GM12874 (cell line): ENCODE results near the gene SLC5A11.

Source experiments
- TF ChIP-seq, protein P1 (sequence below): IDR thresholded peaks from 2 replicates; pipeline ENCODE4 v1.5.1; 2011; ENCODE audit warnings: low read depth, mild to moderate bottlenecking, control low read depth, low read length, moderate library complexity; ENCODE audit not compliant: insufficient read depth

SLC5A11 gene

GRCh38 chr16:24854607-24855171 lies 8.9 kb downstream of the SLC5A11 start:
- TF ChIP-seq, protein P1, sequence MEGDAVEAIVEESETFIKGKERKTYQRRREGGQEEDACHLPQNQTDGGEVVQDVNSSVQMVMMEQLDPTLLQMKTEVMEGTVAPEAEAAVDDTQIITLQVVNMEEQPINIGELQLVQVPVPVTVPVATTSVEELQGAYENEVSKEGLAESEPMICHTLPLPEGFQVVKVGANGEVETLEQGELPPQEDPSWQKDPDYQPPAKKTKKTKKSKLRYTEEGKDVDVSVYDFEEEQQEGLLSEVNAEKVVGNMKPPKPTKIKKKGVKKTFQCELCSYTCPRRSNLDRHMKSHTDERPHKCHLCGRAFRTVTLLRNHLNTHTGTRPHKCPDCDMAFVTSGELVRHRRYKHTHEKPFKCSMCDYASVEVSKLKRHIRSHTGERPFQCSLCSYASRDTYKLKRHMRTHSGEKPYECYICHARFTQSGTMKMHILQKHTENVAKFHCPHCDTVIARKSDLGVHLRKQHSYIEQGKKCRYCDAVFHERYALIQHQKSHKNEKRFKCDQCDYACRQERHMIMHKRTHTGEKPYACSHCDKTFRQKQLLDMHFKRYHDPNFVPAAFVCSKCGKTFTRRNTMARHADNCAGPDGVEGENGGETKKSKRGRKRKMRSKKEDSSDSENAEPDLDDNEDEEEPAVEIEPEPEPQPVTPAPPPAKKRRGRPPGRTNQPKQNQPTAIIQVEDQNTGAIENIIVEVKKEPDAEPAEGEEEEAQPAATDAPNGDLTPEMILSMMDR = no peak

DNA sequence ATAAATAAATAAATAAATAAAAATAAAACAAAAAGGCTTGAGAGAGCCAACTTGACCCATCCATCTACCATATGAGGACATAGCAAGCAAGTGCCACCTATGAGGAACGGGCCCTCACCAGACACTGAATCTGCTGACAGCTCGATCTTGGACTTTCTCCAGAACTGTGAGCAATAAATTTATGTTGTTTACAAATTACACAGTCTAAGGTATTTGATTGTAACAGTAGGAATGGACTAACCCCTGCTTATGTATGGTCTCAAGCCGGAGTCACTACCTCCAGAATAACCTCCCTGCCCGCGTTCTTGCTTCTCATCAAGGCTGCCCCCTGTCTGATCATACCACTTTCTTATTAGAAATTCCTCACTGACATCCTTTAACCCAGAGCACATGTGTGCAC lies 9.9 kb downstream of the SLC5A11 start:
- TF ChIP-seq, protein P1 = no peak

DNA sequence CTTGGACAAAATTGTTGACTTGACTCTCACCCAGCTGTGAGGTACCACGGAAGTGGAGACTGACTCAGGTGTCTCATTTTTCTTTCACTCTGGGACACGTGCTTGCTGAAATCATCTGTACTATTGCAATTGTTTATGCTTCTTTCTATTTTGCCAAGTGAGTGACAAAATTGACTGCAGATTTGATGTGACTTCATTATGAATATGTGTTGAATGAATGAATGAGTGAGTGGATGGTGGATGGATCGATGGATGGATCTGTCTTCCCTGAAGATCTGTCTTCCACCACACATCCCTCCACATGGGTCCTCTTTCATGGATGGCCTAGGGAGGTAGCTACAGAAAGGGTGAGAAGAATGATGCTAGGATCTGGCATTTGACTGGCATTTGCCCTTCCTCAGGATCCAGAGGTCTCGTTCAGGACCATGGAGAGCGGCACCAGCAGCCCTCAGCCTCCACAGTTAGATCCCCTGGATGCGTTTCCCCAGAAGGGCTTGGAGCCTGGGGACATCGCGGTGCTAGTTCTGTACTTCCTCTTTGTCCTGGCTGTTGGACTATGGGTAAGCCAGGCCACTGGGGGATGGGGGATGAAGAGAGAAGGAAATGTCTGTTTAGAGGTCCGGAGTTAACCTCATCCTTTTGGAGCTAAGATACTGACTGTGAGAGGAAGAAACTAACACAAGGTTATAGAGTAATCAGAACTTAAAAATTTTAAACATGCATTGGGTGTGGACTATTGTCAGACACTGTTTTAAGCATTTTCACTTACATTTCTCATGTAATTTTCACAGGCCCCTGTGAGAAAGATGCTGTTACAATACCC lies 12.7 kb downstream of the SLC5A11 start:
- TF ChIP-seq, protein P1 = no peak

DNA sequence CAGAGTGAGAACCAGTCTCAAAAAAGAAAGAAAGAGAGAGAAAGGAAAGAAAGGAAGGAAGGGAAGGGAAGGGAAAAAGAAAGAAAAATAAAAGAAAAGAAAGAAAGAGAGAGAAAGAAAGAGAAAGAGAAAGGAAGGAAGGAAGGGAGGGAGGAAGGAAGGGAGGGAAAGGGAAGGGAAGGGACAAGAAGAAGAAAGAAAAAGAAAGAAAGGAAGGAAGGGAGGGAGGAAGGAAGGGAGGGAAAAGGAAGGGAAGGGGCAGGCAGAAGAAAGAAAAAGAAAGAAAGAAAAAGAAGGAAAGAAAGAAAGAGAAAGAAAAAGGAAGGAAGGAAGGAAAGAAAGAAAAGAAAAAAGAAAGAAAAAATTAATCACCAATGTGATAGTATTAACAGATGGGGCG lies 15.7 kb downstream of the SLC5A11 start:
- TF ChIP-seq, protein P1 = no peak

- TF ChIP-seq, protein P1 = no peak
Observed at GRCh38 chr16:24863582-24864437, 18.0 kb downstream of the SLC5A11 start.

- TF ChIP-seq, protein P1 = no peak
Observed at GRCh38 chr16:24869033-24869432, 23.3 kb downstream of the SLC5A11 start.

- TF ChIP-seq, protein P1 = no peak
Observed at GRCh38 chr16:24871891-24872290, 26.1 kb downstream of the SLC5A11 start.
